Measurements from ENCODE around the gene MAP3K8.

The MAP3K8 gene

DNA sequence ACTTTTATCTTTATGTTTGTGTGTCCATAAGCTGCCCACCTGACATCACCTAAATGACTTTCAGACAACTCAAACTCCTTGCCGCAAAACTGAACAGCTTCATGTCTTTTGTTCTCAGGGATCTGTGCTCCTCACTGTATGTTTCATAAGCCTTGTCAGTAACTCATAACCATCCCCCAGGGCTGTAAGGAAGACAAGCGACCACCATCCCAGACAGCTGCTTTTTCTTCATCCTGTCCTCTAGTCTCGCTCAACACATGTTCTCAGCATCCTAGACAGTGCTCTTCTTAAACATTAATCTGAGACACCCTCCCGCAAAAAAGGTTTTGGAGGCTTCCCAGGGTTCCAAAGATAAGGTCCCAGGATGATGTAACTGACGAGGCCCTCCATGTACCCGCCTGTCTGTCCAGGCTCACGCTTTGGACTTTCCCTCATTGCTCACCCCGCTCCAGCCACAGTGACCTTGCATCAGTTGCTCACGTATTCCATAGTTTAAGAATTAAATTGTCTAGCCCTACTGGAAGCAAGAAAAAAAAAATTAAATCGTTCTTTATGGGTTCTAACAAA, 69.8 kb downstream of the MAP3K8 start:
- Mint-ChIP-seq H3K36me3 (no peaks in the 10 kb centered on the region), H3K27ac (no peak overlapping the region)

DNA sequence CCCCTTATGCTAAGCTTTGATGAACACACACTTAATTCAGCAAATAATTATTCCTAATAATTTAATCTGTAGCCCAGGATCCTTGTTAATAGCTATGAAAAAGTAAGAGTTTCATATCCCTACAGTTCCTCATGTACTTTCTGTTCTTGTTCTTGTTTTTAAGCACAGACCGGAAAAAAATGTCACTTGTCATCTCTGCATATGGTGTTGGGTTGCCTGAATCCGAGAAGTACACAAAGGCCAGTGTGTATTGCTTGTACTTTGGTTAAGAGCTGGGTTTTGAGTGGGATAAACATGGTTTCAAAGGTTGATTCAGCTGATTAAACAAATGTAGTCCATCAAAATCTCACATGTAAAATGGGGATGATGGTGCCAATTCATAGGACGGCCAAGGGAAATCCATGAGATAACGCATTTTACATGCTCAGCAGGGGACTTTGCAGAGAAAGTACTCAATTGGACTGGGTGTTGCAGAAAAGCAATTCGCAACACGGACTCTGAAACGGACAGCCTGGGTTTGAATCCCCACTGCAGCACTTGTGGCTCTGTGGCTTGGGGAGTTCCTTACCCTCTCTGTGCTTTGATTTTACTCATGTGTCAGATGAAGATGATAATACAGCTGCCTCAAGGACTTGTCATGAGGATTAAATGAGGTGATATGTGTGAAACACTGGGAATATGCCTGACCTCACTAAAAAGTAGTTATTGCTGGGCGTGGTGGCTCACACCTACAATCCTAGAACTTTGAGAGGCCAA, 71.7 kb downstream of the MAP3K8 start:
- Mint-ChIP-seq H3K4me3 (no peak overlapping the region), H3K4me1 (peaks cover 57% of the 10 kb centered on the region), H3K36me3 (no peaks in the 10 kb centered on the region), H3K27ac (peak overlapping the region; percentile 30), H3K9me3 (no peaks in the 10 kb centered on the region)
- no peak for ATAC-seq
- DNase-seq (ENCODE audit: low spot score in 2 of 2), result no peak

More for the DNA sequence above, 69.8 kb downstream of the MAP3K8 start:
- no peak for ATAC-seq
- Mint-ChIP-seq H3K4me1 (peaks cover 61% of the 10 kb centered on the region), H3K9me3 (no peaks in the 10 kb centered on the region), H3K4me3 (peak overlapping the region; percentile 1)
- DNase-seq (ENCODE audit: low spot score in 2 of 2), result no peak

DNA sequence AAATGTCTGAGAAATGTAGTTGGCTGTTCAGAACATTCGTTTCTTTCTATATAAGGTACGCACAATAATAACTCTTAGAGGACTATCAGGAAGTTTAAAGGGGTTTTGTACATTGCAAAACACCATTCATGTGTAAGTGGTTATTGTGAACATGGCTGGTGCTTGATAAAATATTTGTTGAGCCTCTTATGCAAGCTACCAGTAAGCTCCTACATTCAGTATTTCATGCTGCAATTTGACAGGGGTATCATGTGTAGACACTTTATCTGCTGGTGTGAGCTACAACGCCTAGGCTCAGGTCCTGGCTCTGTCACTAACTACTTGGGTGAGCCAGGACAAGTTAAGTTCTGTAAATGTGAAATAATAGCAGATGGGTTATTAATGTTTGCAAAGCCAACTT, 75.5 kb downstream of the MAP3K8 start:
- H3K36me3 Mint-ChIP-seq, result no peaks in the 10 kb centered on the region

DNA sequence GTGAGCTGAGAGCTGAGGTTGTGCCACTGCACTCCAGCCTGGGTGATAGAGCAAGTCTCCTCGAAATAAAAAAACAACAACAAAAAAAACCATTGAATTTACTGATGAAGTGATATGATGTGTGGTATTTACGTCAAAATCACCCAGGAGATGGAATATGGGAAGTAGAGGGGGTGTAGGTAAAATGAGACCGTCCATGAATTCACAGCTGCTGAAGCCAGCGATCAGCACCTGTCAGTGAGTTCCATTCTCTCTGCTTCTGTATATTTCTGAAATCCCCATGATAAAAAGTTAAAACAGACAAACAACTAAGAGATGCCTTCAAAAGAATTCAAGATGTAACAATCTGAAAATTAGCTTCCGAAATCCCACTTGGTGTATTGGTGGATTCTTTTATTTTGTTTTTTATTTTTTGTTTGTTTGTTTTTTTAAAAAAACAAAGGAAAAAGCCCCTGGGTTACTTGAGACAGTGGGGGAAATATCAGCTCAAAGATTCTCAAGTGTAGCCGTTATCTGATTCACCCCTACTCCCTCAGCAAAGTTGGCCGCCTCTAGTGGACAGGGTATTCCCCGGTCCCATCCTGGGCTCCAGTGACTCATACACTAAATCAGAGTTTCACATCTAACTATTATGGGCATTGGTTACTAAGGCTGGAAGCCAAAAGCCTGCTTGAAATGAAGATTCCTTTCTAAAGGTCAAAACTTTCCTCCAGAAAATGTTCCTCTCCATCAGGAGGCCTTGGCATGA, 76.4 kb downstream of the MAP3K8 start:
- peaks cover 33% of the 10 kb centered on the region for H3K4me1 Mint-ChIP-seq
- no peaks in the 10 kb centered on the region for H3K36me3 Mint-ChIP-seq
- peak in 1 of 2 donors; percentile 24 for DNase-seq (ENCODE audit: low spot score in 2 of 2)
- H3K4me3 Mint-ChIP-seq, result no peak overlapping the region
- peak; percentile 99 for ATAC-seq
- no peaks in the 10 kb centered on the region for H3K9me3 Mint-ChIP-seq
- peak overlapping the region; percentile 55 for H3K27ac Mint-ChIP-seq

More for the DNA sequence above, 75.5 kb downstream of the MAP3K8 start:
- no peaks in the 10 kb centered on the region for H3K9me3 Mint-ChIP-seq
- DNase-seq (ENCODE audit: low spot score in 2 of 2) (no peak), ATAC-seq (no peak)
- no peak overlapping the region for H3K4me3 Mint-ChIP-seq
- no peak overlapping the region for H3K27ac Mint-ChIP-seq
- peaks cover 31% of the 10 kb centered on the region for H3K4me1 Mint-ChIP-seq

DNA sequence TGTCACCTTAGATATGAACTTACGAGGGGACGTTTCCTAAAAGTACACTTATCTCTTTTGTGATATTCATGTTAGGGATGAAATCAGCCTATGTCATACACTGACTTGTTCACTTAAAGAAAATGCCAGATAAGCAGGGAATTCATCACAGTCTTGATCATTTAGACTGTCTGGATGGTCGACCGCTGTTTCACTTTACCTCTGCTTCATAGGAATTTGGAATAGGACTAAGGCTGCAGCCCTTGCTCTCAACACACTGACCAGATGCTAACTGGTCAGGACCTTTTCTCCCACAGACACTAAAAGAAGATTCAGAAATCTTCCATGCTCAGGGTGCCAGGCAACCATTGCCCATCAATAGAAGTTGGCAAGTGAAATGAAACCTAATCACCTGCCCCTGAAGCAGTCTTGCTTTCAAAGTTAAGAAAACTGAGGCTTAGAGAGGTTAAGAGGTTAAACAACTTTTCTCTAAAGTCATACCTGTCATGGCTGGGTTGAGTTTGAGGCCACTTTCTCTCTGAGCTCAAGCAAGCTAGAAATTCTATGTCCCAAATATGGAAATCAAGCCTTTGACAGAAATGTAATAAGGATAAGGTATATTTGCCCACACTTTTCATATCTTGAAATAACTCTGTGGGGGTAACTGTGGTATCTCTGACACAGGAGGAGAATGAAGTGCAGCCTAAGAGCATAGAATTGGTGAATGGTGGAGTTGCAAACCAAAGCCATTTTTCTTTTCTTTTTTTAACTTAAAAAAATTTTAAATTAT, 77.1 kb downstream of the MAP3K8 start:
- peak overlapping the region; percentile 55 for H3K27ac Mint-ChIP-seq
- H3K4me1 Mint-ChIP-seq, result peaks cover 28% of the 10 kb centered on the region
- no peak for DNase-seq (ENCODE audit: low spot score in 2 of 2)
- no peaks in the 10 kb centered on the region for H3K36me3 Mint-ChIP-seq
- no peaks in the 10 kb centered on the region for H3K9me3 Mint-ChIP-seq
- H3K4me3 Mint-ChIP-seq, result no peak overlapping the region
- ATAC-seq, result peak; percentile 60

All from stimulated activated effector memory CD8-positive, alpha-beta T cell treated with anti-CD3 and anti-CD28 coated beads, Interleukin-12 subunit alpha, Interleukin-12 subunit beta, amount 100 ng/mL, for 72 hours (primary cell).